COLO668 (cell line): ENCODE measurements around the gene TMEM144.
A peak's percentile ranks its signal among the peaks of the same experiment; 100 is the strongest.

ENCODE experiments used
- DNase-seq: peaks from one replicate; lab custom pipeline; 2025; ENCODE audit not compliant: unreplicated experiment; lab: John Stamatoyannopoulos, UW

TMEM144 gene

DNA sequence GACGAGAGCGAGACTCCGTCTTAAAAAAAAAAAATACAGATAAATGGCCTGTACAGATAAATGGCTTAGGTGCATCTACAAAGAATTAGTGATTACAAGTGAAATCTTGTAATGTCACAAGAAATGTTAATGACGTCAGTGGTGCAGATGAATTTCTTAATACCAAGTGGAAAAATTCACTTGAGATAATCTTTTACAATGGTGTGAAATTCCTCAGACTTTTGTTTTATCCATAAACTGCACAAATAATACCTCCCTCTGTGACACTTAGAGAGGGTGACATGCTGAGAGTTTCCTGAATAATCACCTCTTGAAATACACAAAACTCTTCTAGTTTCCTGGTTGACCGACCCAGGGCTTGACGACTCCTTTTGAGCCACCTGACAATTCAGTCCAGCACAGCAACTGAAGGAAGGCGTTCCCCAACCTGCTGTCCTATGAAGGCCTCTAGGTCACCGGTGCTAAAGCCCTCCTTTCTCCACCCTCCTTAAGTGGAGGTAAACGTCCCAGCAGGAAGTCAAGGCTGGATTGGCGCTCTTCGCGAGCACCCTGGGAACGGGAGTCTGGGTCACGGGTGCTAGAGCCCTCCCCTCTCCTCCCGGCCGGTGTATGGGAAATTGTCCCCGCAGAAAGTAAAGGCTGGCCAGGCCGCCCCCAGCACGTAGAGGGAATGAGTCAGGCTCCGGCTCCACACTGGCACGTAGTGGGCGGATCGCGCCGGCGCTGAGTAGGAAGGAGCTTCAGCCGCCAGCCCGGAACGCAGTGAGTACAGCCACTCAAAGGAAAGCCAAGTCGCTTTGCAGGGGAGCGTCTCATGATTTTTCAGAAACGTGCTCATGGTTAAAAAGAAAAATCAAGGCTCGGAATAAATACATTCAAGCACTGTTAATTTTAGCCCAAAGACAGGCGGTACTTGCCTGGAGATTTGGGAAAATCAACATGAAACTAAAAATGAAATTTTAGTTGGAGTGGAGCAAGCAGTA, at the start of gene TMEM144:
TMEM144 (plus strand) TSS at position 662 of the 983 bp plus-strand sequence. CDS start 2,182 bp downstream, outside the sequence.
- DNase-seq: peak; percentile 86

DNA sequence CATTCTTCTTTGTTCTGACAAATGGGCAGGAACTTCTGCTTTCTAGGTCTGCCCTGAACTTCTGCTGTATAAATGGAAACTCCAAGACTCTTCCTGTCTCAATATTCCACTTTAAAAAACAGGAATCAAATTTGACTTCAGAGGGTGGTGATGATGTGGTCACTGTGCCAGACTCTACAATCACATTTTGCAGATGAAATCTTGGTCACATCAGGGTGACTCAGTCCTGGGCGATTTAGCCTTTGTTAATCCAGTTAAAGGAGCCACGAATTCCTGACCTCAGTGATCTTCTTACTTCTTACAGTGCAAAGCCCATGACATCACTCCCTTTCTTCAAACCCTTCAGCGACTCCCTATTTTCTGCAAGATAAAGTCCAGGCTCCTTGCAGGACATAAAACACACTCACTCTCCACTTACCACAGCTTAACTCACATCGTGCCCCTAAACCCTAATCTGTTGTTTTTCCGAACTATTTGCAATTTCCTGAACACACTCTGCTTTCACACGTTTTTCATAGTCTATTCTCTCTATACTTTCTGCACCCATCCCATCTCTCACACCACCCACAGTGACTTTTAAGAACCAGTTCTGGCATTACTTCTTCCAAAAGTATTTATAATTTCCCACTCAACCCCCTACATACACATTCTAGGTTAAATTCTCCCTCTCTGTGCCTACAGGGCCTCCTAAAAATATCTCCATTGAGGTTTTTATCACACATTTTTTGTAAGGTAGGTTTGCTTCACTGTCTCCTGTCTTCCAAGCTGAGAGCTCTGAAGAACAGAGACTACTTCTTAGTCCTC, 48.5 kb upstream of the TMEM144 start:
- no peak for DNase-seq

DNA sequence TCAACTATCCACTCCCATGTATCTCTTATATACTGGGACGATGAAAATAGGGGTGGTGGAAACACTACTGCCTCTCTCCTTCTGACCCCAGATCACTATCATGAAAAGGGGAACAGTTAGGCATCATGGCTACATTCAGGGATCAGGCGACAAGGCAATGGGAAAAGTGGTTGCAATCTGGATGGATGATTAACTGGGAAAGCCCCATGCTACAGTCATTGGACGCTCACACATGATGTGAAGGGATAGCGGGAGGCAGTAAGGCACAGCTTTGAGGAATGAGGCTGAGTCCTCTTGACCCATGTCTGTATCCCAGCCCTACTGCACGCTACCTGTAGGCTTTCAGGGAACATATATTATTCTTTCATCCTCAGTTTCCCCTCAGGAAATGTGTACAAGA, 47.7 kb upstream of the TMEM144 start:
- DNase-seq: no peak

DNA sequence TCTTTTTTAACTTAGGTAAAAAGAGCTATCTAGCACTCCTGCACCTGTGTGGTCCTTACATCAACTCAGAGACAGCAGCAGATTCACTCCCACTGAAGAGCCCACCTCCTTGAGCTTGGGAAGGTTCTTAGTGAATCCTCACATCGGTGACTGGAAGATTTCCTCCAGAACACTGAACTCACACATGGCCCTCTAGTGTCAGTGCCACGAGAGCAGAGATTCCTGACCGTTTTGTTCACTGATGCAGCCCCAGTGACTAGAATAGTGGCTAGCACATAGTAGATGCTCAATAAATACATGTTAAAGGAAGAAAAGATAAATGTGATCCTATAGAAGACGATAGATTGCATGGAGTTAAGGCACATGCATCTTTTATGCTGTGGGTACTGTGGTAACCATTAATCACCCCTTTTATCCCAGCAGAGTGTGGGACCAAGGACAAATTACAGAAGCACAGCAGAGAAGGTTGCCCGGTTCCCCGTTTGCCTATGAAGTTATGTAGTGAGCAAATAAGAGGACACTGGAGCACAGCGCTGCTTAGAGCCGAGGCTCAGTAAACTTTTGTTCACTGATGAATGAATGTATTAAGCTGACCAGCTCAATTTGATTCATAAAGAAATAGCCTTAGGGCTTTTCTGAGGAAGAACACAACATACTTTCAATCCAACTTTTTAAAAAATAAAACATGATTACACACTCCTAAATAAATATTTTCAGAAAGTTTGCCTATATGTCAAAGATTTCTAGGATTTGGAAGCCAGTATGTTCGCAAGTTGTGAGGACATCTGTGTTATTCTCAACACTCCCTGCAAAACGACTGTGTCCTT, 46.1 kb upstream of the TMEM144 start:
- no peak for DNase-seq

DNA sequence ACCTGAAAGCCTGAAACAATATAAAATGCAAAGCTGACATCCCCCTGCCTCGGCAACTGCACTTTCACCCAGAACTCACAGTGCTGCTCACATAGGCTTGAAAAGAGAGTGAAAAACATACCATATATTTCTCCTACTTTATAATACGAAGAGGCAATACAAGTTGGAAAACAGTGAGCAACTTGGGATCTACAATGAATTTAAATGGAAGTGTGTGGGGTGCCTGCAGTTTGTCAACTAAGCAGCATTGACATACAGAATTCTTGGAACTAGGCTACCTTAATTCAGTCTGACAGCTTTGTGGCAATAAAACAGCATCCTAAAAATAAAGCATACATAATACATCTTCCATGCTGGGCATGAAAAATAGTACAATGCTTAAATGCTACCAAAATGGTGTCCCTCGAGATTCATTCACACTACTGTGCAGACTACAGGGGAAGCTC, 45.5 kb upstream of the TMEM144 start:
- no peak for DNase-seq

DNA sequence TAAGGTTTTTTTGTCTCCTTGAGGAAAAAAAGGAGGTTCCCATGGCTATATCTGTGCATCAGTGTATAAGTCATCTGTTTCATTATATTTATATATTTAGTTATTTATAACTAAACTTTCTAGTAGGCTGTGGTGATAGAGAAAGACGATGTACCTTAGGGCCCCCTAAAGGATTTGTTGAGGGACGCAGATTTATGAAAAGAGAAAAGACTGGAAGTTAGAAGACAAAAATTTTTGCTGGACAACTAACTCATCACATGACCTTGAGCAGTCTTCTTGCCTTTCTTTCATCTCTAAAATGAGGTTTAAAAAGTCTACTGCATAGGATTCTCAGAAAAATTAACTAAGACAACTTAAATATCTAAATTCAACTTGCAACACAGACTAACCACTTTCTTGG, 43.6 kb upstream of the TMEM144 start:
- DNase-seq: no peak

DNA sequence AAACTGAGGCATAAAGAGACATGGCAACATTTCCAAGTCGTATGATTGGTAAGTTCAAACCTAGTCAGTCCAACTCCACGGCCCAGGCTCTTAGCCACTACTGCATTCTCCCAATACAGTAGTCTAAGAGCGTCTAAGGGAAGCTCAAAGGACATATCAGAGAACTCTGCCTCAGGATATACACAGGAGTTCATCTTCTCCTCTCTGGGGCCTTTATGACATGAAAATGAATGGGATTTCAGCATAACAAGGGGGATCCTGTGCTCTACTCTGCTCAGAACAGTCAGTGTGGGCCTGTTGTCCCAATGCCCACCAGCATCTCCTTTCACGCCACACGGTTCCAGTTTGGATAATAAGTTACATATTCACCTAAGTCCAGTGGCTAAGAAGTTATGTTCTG, 41.7 kb upstream of the TMEM144 start:
- no peak for DNase-seq

DNA sequence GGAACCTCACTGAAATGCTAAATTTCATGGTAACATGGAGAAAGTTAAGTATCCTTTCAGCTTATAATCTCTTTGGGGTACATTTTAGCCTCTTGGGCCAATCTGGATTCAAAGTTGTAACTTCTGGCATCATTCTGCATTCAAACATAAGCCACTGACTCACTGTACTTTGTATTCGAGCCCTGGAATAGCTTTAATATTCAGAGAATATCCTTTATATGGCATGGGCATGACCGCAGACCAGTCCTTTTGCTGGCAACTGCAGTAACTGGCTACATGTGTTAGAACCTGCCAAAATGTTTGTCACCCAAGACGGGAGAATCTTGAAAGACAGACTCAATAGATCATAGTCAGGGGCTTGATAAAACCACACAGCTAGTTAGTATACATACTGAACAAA, 40.8 kb upstream of the TMEM144 start:
- DNase-seq: no peak

DNA sequence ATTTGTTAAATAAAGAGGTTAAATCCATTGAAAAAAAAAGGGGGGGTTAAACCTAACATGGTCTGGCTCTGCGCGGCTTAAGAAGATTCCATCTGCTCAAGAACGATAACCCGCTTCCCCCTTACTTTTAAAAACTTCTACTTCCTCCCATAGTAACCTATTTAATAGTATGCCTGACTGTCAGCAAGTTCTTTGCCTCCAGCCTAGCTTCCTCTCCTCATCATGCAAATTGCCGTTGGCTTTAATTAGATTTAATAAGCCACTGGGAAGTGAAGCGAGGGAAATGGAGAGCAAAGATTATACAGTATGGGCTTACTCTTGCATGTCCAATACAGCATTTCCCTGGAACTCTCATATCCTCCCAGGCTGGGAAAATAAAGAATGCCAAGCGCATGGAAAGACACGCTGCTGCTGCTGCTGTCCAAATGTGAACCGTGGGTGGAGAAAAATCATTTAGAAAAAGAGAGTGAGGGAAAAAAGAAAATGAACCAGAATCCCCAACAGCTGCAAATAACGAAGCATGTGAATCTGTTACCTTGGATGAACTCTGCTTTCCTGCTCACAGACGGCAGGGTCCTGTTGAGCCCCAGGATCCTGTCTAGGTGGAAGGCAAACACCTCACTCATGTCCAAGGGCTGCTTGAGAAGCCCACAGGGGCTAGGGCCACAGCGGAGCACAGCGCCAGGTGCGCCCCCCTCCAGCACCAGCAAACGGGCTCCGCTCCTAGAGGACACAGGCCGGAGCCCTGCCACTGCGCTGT, 40.2 kb upstream of the TMEM144 start:
- no peak for DNase-seq

DNA sequence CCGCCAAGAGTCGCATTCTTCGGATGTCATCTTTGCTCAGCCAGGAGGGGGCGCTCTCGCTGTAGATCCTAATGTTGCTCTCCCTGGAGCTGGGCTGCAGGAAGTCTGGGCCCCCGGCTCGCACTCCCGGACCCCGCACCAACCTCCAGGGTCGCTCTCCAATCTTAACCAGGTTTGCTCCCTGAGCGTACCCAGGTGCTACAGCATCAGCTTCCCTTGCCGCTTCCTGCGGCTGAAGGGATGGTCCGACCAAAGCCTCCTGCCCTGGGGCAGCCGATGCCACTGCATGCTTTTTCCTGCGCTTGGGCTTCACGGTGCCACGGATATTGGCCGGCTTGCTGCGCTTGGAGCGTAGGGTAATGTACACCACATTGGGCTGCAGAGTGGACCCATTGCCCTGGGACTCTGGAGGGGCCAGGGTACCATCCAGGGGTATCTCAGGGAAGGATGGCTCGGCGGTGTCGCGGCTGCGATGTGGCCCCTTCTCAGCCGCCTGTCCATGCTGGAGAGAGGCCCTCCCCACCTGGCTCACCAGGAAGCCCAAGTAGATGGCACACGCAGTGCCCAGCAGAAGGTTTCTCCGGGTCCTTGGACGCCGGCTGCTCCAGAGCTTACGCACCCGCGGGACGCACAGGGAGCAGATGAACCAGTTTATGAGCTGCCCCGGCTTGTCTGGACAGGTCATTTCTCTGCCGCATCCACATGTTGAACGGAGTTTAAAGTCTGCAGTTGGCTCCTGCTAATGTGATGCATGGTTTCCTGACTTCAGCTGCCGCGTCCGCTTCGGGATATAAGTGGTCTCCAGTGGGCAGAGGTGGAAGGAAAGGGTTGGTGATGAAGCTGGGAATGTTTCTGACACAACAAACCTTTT, 39.4 kb upstream of the TMEM144 start:
- no peak for DNase-seq

DNA sequence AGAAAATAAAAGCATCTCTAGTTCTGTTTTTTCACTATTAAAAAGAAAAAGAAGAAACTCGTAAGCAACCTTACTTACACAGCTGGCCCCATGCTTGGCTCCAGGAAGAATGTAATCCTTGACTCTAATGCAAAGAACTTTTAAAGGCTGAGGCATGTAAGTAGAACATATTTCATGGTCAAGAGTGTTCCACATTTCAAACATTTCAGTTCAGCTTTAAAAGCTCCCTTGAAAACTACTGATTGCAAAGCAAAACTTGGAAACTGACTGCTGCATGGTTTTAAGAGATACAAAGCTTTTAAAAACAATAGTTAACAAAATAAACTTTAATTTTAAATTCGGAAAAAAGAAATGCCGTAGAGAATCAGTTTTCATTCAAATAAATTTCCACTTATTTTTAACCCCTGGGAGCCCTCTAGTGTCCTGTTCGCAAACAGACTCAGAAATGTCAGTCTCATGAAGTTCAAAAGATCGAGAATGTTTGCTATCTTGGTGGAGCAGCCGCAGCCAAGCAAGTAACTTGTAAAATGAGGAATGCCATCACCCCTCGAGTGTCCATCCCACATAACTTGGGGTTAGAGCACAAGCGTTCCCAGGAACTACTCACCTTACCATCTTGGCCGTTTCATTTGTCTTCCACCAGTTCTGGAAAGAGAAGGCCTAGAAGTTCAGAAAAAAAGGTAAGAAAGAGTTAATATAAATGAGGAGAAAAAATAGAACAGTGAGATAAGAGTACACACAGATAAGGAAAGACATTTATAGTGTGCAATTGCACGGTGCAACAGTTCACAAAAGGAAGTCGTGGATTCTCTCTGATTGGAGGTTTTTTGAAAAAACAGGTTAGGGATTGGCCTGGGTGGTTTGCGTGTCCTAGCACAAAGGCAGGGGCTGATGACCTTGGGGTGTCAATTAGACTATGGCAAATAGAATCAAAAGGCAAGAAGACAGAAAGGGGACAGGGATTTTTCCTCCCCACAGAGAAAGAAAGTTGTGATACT, 37.7 kb upstream of the TMEM144 start, which contains the start of gene GASK1B:
GASK1B (minus strand) TSS at position 765 of the 998 bp plus-strand sequence. CDS start 1,650 bp downstream, outside the sequence.
- peak; percentile 17 for DNase-seq

DNA sequence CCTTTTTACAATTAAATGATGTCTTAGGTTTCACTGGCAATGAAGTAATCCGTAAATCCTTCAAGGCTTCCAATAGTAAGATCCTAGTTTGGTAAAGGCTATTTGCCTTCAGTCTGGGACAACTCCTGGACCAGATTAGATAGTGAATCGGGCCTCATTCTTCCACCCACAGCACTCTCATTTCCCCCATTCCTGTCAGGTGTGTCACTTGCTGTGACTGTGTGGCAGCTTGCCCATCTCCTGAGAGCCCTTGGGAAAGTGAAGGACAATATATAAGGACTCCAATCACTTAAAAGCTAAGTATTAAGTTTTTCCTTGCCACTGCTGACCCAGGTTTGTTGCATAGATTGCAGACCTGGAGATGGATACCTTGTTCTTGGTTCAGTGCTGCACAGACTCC, 34.2 kb upstream of the TMEM144 start:
- no peak for DNase-seq

DNA sequence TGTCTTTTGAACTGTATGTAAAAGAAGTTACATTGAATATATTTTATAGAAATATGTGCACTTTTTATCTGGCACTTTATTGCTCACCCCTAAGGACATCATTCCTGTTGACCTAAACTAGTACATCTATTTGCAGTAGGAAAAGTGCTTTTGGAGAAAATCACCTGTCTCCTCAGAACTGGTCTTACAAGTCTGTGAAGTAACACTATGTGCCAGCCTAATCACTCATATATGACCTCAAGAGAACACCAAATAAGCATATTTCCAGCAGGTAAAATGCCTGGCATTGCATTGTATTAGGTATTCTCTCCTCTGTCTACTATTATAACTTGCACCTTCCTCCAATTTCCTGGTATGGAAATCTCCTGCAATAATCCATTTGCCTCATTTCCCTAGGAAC, 33.5 kb upstream of the TMEM144 start:
- no peak for DNase-seq

DNA sequence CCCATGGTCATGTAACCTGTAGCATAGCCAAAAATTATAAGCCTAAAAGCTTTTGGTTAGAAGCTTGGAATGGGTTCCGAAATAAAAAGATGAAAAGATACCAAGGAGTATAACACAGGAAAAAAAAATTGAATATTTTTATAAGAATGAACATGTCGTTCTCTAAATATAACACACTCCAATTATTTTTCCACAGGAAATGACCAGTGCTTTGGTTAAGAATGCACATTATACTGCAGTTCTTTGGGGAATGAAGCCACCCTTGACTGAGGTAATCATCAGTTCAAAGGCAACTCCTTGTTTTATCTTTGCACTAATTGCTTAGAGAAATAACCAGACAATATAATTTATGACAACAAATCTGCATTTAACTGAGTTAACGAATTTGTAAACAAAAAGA, 30.8 kb upstream of the TMEM144 start:
- no peak for DNase-seq

DNA sequence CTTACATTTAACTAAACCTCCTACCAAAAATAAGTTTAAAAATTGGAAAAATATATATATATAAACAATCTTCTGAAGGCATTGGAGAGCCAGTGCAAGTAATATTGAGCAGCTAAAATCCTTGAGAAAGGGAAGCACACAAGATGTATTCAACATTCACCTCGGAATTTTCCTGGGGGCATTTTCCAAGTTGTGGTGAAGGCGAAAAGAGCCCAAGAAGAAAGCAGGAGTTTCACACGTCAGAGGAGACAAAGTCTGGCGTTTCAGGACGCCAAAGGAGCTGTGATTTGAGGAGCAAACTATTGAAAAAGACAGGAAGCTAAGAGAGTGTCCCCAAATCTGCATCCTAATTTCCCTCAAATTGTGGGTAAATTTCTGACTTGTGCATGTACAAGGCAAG, 28.4 kb upstream of the TMEM144 start:
- DNase-seq: no peak

DNA sequence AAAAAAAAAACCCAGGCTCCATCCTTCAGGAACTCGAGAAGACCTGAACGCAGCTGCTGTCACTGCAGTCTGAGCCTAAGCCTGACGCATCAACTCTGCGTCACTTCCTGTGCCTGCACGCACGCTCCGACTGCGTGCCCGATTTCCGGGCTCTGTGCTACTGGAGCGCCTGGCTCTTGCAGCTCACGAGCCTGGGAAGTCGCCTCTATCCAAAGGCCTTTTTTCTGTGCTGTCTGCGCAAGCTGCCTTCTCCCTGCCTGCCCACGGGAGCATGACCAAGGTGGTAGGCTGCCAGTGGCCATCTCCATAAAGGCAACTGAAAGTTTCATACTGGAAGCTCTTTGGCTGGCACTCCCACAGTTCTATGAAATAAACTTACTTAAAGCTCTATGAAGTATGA, 27.6 kb upstream of the TMEM144 start:
- DNase-seq: no peak

DNA sequence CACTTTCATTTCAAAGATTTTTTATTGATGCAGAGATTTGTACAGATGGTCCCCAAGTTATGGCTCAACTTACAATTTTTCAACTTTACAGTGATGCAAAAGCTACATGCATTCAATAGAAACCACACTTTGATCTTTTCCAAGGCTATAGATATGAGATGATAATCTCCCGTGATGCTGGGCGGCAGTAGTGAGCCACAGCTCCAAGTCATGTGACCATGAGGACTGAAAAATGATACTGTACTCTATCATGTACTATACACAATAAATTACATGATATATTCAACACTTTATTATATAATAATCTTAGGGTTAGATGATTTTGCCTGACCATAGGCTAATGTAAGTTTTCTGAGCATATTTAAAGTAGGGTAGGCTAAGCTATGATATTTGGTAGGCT, 23.5 kb upstream of the TMEM144 start:
- DNase-seq: no peak

DNA sequence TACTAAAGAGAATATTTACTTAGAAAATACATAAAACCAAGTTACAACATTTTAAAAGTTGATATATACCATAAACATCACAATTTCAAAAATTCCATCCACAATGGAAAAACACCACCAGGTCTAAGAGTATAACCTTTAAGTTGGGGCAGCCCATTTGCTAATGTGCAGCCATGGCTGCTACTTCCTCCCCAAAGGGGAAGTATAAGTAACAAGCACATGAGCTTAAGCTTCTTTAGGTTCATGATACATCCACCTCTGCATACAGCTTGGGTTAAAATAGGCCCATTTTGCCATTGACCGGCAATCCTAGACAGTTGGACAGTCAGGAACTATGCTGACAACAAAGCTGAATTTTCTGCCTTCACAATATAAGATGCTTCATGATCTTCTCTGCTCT, 20.9 kb upstream of the TMEM144 start:
- DNase-seq: no peak
